Kidney (tissue), 22 donors: ENCODE results near the gene CRB2. TPM values are rescaled to one million over a fixed set of nuclear protein-coding genes. Genes with fewer than 3 reads are reported as not detected.

Source experiments
- DNase-seq, 5 donors: peaks; one replicate each; pipeline ENCODE4 v3.0.0-alpha.2; 2013 to 2020
- FAIRE-seq: peaks from 2 replicates; lab custom pipeline; 2012; peaks lifted over from hg19 to GRCh38; lab: Jason Lieb, UNC
- H3K27ac ChIP-seq, 2 donors: one replicate each; pipeline ENCODE4 v1.7.0; 2013; ENCODE audit warnings: low read depth in 2 of 2, low read length in 2 of 2, inconsistent platforms in 1 of 2
- H3K27me3 ChIP-seq: one replicate; pipeline ENCODE4 v1.7.1; 2013; ENCODE audit warnings: low read length, inconsistent platforms; ENCODE audit not compliant: control insufficient read depth, insufficient read depth
- H3K36me3 ChIP-seq, 3 donors: one replicate each; pipeline versions ENCODE4 v1.7.0 to v1.7.1; 2013; ENCODE audit warnings: low read length in 3 of 3, control low read depth in 1 of 3, inconsistent platforms in 1 of 3; ENCODE audit not compliant: insufficient read depth in 3 of 3, control insufficient read depth in 2 of 3
- H3K4me1 ChIP-seq, 3 donors: one replicate each; pipeline versions ENCODE4 v1.7.0 to v1.7.1; 2013; ENCODE audit warnings: low read length in 3 of 3, inconsistent platforms in 1 of 3, low read depth in 1 of 3; ENCODE audit not compliant: control insufficient read depth in 2 of 3, insufficient read depth in 2 of 3
- H3K4me3 ChIP-seq, 3 donors: one replicate each; pipeline versions ENCODE4 v1.7.0 to v1.8.1; 2013; ENCODE audit warnings: low read length in 3 of 3, control low read depth in 1 of 3, inconsistent platforms in 1 of 3
- H3K9ac ChIP-seq, 3 donors: one replicate each; pipeline versions ENCODE4 v1.7.0 to v1.7.1; 2013; ENCODE audit warnings: low read length in 3 of 3, control low read depth in 1 of 3, inconsistent platforms in 1 of 3
- H3K9me3 ChIP-seq, 3 donors: one replicate each; pipeline versions ENCODE4 v1.7.0 to v1.7.1; 2013; ENCODE audit warnings: low read length in 3 of 3, control low read depth in 1 of 3, inconsistent platforms in 1 of 3; ENCODE audit not compliant: control insufficient read depth in 2 of 3, insufficient read depth in 1 of 3
- CTCF ChIP-seq: IDR thresholded peaks from 3 replicates; pipeline ENCODE4 v1.5.1; 2012; ENCODE audit warnings: mild to moderate bottlenecking, moderate library complexity, borderline replicate concordance; ENCODE audit not compliant: insufficient read depth; ENCODE audit errors: extremely low read depth
- intact Hi-C: fragments of 100-400 bp; cut with DNase I; formaldehyde crosslinking; loops from one replicate; pipeline ENCODE4 v1.11.1; 2022
- long read RNA-seq, 10 donors: library from polyadenylated mRNA in 1 of 10; unstranded in 1 of 10; transcript quantifications; one replicate each; pipeline ENCODE4 v2.0.0 and lab custom pipeline, GENCODE V29; 2021 to 2026
- polyA plus RNA-seq: library from polyadenylated mRNA; stranded (reverse); fragments of 350-450 nt; fragmentation: Illumina TruSeq; extraction: RNeasy Lipid Tissue Mini Kit (QIAGEN cat#74804); gene quantifications from one replicate; pipeline ENCODE4 v1.2.3, GENCODE V29; 2014; ENCODE audit warnings: low read depth, low replicate concordance; ENCODE audit not compliant: insufficient read depth
- total RNA-seq: library from RNA; stranded (reverse); fragmentation: NEBNext Ultra II Directional; extraction: Animal tissue kit (Norgen Biotek cat#: 25700); gene quantifications from one replicate; pipeline ENCODE4 v1.2.1, GENCODE V29; 2021
- donor health status: control.
- donor health status: control.
- donor health status: control.
- donor health status: control.
- donor health status: control.
- donor health status: DM: yes; HTN: yes; CAD: no.
- donor health status: Normal renal cell carcinoma (clear cell type).

The CRB2 gene
- total RNA-seq: 0.88 TPM
- 8.4 TPM for polyA plus RNA-seq
- long read RNA-seq, donor 1, full-length matches to known transcripts: 1 of 1 reads
- long read RNA-seq, donor 1, partial matches to known transcripts: 0 of 1 reads
- long read RNA-seq, donor 1, other reads (novel, unspliced or antisense): 0 of 1 reads
- long read RNA-seq, donor 2: 0 reads
- long read RNA-seq, donor 3: 0 reads
- long read RNA-seq, donor 4: 0 reads
- long read RNA-seq, donor 5: 0 reads
- long read RNA-seq, donor 6: 0 reads
- long read RNA-seq, donor 7: 0 reads
- long read RNA-seq, donor 8: 0 reads
- long read RNA-seq, donor 9: 0 reads
- long read RNA-seq, donor 10, partial matches to known transcripts: 0 of 1 reads
- long read RNA-seq, donor 10, other reads (novel, unspliced or antisense): 0 of 1 reads

DNA sequence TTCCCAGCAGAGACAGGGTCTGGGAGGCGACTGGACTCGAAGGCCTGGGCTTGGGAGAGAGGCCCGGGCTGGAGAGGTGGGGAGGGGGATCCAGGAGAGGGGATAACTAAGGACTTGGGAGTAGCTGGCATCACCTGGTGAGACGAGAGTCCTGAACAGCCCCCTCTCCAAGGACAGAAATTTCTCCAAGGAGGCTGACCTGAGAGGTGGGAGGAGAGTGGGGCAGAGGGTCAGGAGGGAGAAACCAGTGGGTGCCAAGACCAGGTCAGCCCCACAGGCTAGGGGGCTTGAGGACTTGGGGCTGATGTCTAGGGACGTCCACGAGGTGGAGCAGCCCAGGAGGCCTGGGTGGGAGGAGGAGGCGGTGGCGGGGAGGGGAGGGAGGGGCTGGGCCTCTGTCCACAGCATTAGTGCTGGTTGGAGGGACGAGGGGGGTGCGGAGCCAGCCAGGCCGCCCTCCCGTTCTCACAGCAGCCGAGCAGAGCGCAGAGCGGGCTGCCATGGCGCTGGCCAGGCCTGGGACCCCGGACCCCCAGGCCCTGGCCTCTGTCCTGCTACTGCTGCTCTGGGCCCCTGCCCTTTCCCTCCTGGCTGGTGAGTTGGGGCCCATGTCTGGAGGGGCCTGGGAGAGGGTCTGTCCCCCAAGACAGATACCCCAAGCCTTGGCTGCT, at the start of gene CRB2:
CRB2 (plus strand) TSS at position 437 of the 671 bp plus-strand sequence; CDS start at position 501, 64 bp downstream.
- intact Hi-C loops: loop anchor here (10.0 kb wide), 1 partner anchor 271 kb away; no protein-coding TSS in a partner anchor
- H3K36me3 ChIP-seq: no peaks in the 10 kb centered on the region
- H3K9ac ChIP-seq: peak within 1 kb of the TSS in 1 of 3 donors; percentile 26
- H3K27ac ChIP-seq: no peak within 1 kb of the TSS
- peak within 1 kb of the TSS in 1 of 3 donors; percentile 67 for H3K4me3 ChIP-seq
- peaks cover 0 to 6% (median 0%) of the 10 kb centered on the region in 3 donors for H3K4me1 ChIP-seq
- peak in 4 of 5 donors; percentile 81 to 90 (median 84) for DNase-seq
- no peaks in the 10 kb centered on the region for H3K27me3 ChIP-seq
- no peak for FAIRE-seq
- TF ChIP-seq CTCF: no peak
- no peaks in the 10 kb centered on the region for H3K9me3 ChIP-seq

DNA sequence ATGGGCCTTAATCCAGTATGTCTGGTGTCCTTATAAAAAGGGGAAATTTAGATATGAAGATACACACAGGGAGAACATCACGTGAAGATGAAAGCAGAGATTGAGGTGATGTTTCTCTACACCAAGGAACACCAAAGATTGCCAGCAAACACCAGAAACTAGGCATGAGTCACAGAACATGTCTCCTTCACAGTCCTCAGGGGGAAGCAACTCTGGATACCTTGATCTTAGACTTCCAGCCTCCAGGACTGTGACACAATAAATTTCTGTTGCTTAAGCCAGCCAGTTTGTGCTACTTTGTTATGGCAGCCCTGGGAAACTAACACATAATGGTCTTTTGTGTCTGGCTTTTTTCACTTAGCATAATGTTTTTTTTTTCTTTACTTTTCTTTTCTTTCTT, 46.4 kb upstream of the CRB2 start:
- Histone ChIP-seq H3K4me1 (no peaks in the 10 kb centered on the region), H3K9me3 (no peaks in the 10 kb centered on the region), H3K27me3 (no peaks in the 10 kb centered on the region), H3K36me3 (no peaks in the 10 kb centered on the region), H3K27ac (no peak overlapping the region), H3K9ac (no peak overlapping the region), H3K4me3 (no peak overlapping the region)
- intact Hi-C loops: no loop called here
- FAIRE-seq: no peak
- peak in 1 of 5 donors; percentile 9 for DNase-seq
- TF ChIP-seq CTCF: no peak

GRCh38 chr9:123310551-123311249, 45.3 kb upstream of the CRB2 start:
- FAIRE-seq (no peak), DNase-seq (peak in 2 of 5 donors; percentile 22 to 26)
- Histone ChIP-seq H3K36me3 (no peaks in the 10 kb centered on the region), H3K4me1 (no peaks in the 10 kb centered on the region), H3K4me3 (no peak overlapping the region), H3K27me3 (no peaks in the 10 kb centered on the region), H3K27ac (no peak overlapping the region), H3K9ac (no peak overlapping the region), H3K9me3 (no peaks in the 10 kb centered on the region)
- TF ChIP-seq CTCF: no peak
- intact Hi-C loops: no loop called here
